ENCODE results near the gene CCL28.
"Not testable (repeated sequence)": the region's sequence is repeated elsewhere in the genome, so short reads cannot be mapped to it uniquely, and the experiment has no call there.

Gene CCL28

DNA sequence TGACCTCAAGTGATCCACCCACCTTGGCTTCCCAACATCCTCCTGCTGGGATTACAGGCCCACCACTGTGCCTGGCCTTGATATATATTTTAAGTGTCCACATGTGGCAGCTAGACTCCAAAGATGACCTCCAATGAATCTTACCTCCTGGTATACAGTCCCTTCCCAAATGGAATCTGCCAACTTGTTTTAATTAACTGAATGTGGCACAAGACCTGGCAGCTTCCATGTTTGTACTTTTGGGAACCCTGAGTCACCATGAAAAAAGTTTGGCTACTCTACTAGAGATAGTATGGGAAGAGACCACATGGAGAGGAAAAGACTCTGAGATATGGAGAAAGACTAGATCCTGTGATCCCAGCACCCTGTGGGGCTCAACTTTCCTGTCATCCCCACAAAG, 42.5 kb downstream of the CCL28 start:
- Histone ChIP-seq H3K4me1 (no peaks in the 10 kb centered on the region), H3K27me3 (no peaks in the 10 kb centered on the region), H3K9me3 (peaks cover 0 to 7% (median 0%) of the 10 kb centered on the region in 3 donors), H3K4me3 (no peak overlapping the region), H3K36me3 (no peaks in the 10 kb centered on the region), H3K27ac (no peak overlapping the region)
- no peak for DNase-seq
- intact Hi-C loops (cut with DNase I; ENCODE audit: low total_unique reads), result no loop called here
- TF ChIP-seq, protein P1, sequence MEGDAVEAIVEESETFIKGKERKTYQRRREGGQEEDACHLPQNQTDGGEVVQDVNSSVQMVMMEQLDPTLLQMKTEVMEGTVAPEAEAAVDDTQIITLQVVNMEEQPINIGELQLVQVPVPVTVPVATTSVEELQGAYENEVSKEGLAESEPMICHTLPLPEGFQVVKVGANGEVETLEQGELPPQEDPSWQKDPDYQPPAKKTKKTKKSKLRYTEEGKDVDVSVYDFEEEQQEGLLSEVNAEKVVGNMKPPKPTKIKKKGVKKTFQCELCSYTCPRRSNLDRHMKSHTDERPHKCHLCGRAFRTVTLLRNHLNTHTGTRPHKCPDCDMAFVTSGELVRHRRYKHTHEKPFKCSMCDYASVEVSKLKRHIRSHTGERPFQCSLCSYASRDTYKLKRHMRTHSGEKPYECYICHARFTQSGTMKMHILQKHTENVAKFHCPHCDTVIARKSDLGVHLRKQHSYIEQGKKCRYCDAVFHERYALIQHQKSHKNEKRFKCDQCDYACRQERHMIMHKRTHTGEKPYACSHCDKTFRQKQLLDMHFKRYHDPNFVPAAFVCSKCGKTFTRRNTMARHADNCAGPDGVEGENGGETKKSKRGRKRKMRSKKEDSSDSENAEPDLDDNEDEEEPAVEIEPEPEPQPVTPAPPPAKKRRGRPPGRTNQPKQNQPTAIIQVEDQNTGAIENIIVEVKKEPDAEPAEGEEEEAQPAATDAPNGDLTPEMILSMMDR (IDR thresholded peaks at IDR 0.05), result no peak

DNA sequence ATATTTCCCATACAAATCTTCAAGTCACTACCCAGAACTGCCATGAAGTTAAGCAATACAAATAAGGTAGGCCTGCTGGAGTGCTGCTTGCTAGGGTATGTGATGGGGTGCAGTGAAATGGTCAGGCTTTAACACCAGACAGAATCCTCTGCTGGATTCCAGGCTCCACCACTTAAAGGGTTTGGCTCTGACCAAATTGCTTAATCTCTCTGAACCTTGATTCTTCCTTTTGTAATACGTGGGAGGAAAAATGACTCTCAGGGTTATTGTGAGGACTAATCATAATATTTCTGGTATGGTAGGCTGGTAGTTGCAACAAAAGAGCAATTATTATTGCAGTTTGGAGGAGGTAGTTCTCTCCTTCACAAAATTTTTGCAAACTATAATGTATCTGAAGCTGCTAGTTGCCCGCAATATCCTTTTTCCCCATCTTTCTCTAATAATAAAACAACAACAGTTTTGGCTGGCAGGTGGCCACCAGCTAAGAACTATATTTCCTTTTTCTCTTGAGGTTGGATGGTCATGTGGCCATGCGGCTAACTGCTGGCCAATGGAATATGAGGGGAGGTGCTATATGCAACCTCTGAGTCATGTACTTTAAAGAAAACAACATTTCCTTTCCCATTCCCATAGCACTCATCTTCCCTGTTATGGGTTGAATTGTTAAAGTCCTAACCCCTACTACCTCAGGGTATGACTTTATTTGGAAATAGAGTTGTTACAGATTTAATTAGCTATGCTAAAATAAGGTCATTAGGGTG, 44.1 kb downstream of the CCL28 start:
- Histone ChIP-seq H3K9me3 (peaks cover 0 to 7% (median 0%) of the 10 kb centered on the region in 3 donors), H3K4me3 (no peak overlapping the region), H3K4me1 (no peaks in the 10 kb centered on the region), H3K27me3 (no peaks in the 10 kb centered on the region), H3K36me3 (no peaks in the 10 kb centered on the region), H3K27ac (no peak overlapping the region)
- TF ChIP-seq, protein P1 (IDR thresholded peaks at IDR 0.05), result no peak
- no peak for DNase-seq
- intact Hi-C loops (cut with DNase I; ENCODE audit: low total_unique reads), result no loop called here

DNA sequence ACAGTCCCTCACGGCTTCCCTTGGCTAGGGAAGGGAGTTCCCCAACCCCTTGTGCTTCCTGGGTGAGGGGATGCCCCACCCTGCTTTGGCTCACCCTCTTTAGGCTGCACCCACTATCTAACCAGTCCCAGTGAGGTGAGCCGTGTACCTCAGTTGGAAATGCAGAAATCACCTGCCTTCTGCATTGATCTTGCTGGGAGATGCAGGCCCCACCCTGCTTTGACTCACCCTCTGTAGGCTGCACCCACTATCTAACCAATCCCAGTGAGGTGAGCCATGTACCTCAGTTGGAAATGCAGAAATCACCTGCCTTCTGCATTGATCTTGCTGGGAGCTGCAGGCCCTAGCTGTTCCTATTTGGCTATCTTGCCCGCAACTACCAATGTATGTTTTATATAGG, 44.7 kb downstream of the CCL28 start:
- intact Hi-C loops (cut with DNase I; ENCODE audit: low total_unique reads), result no loop called here
- Histone ChIP-seq H3K27me3 (no peaks in the 10 kb centered on the region), H3K36me3 (no peaks in the 10 kb centered on the region), H3K4me1 (no peaks in the 10 kb centered on the region), H3K9me3 (peaks cover 0 to 7% (median 0%) of the 10 kb centered on the region in 3 donors), H3K27ac (no peak overlapping the region), H3K4me3 (no peak overlapping the region)
- TF ChIP-seq, protein P1 (IDR thresholded peaks at IDR 0.05), result no peak
- DNase-seq, result no peak

DNA sequence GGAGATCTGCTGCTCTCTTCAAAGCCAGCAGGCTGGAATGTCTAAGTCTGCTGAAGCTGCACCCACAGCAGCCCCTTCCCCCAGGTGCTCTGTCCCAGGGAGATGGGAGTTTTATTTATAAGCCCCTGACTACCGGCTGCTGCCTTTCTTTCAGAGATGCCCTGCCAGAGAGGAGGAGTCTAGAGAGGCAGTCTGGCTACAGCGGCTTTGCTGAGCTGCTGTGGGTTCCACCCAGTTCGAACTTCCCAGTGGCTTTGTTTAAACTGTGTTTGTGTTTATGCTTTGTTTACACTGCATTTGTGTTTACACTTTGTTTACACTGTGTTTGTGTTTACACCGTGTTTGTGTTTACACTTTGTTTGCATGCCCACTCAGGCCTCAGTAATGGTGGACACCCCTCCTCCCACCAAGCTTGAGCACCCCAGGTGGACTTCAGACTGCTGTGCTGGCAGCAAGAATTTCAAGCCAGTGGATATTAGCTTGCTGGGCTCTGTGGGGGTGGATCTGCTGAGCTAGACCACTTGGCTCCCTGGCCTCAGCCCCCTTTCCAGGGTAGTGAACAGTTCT, 45.4 kb downstream of the CCL28 start:
- DNase-seq; H3K9me3 ChIP-seq; H3K27me3 ChIP-seq; H3K4me3 ChIP-seq; H3K36me3 ChIP-seq; intact Hi-C loops (cut with DNase I; ENCODE audit: low total_unique reads); H3K27ac ChIP-seq; H3K4me1 ChIP-seq: not testable (repeated sequence)

DNA sequence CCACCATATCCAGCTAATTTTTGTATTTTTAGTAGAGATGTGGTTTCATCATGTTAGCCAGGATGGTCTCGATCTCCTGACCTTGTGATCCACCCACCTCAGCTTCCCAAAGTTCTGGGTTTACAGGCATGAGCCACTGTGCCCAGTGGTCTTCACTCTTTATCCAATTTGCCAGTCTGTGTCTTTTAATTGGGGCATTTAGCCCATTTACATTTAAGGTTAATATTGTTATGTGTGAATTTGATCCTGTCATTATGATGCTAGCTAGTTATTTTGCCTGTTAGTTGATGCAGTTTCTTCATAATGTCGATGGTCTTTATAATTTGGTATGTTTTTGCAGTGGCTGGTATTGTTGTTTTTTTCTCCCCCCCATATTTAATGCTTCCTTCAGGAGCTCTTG, 47.0 kb downstream of the CCL28 start:
- intact Hi-C loops (cut with DNase I; ENCODE audit: low total_unique reads); H3K4me1 ChIP-seq; H3K27me3 ChIP-seq; H3K4me3 ChIP-seq; H3K27ac ChIP-seq; H3K36me3 ChIP-seq; DNase-seq: not testable (repeated sequence)
- H3K9me3 ChIP-seq, result peaks cover 0 to 11% (median 7%) of the 10 kb centered on the region in 3 donors

DNA sequence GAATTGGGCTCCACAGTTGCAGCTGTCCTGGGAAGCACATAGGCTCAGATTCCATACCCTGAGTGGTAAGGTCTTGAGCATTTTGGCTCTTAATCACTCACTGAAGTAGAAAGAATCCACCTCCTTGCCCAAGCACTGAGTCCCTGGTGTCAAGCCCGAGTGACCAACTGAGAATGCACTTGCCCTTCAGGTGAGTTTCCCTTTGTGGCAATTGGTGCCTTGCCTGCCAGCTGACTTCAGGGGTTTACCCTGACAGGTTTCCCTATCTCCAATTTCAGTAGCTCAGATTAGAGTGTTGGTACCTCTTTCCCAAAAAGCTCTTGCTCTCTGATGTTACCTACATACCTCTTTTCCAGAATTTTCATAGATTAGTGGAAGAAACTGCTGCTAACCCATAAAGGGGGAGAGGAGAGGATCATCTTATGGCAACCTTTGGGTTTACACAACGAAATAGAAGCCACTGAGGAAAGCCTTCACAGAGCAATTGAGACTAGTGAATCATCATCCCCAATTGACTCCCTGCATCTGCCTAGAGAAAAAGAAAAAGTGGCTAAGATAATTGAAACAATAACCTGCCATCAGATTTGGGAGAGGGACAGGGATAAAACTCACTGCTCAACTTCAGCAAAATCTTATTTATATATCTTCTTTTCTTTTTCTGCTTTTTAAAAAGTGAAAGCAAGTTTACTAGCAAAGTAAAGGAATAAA, 48.6 kb downstream of the CCL28 start:
- peaks cover 0 to 3% (median 0%) of the 10 kb centered on the region in 4 donors for H3K4me1 ChIP-seq
- no peak for DNase-seq
- H3K27ac ChIP-seq, result no peak overlapping the region
- TF ChIP-seq, protein P1 (IDR thresholded peaks at IDR 0.05), result no peak
- intact Hi-C loops (cut with DNase I; ENCODE audit: low total_unique reads), result no loop called here
- H3K9me3 ChIP-seq, result peaks cover 0 to 12% (median 8%) of the 10 kb centered on the region in 3 donors
- H3K4me3 ChIP-seq, result no peak overlapping the region
- no peaks in the 10 kb centered on the region for H3K27me3 ChIP-seq
- no peaks in the 10 kb centered on the region for H3K36me3 ChIP-seq

Data from tibial artery (tissue), 4 donors.